IMR-90 (cell line): ENCODE measurements around the gene IWS1. TPM values are rescaled to one million over a fixed set of nuclear protein-coding genes. Genes with fewer than 3 reads are reported as not detected.

Experiments
- ATAC-seq: fragments of 200-7000 bp; cut with Tn5 transposase; 2 replicates; pipeline ENCODE4 v1.9.1; 2020; ENCODE audit warnings: low read depth, mild to moderate bottlenecking, moderate library complexity
- BruUV-seq: library from RNA; stranded (reverse); fragments of 400-500 nt; replicated peaks from 2 replicates; lab custom pipeline; 2021; lab: Mats Ljungman, UMichigan
- CTCF ChIA-PET: fragments of 300-600 bp; formaldehyde crosslinking; extraction: SDS; loops from one replicate; lab custom pipeline; 2021; ENCODE audit warnings: antibody characterized with exemption; lab: Yijun Ruan, JAX
- POLR2A ChIA-PET: fragments of 300-600 bp; sonication (Branson Sonifier 250); formaldehyde crosslinking; loops from one replicate; lab custom pipeline; 2022; ENCODE audit warnings: antibody characterized with exemption; ENCODE audit not compliant: unreplicated experiment; lab: Charles Lee
- DNase-seq: peaks from one replicate; pipeline ENCODE4 v3.0.0; 2013
- H2AFZ ChIP-seq: replicated peaks from 2 replicates; pipeline ENCODE3; 2013; ENCODE audit warnings: low read length, mild to moderate bottlenecking; ENCODE audit not compliant: poor library complexity
- H2AK5ac ChIP-seq: 2 replicates; pipeline ENCODE4 v1.6.1; 2013; ENCODE audit warnings: low read depth, low read length, inconsistent platforms
- H2AK9ac ChIP-seq: replicated peaks from 2 replicates; pipeline ENCODE3; 2013; ENCODE audit warnings: mild to moderate bottlenecking, low read depth, low read length, moderate library complexity; ENCODE audit not compliant: poor library complexity
- H2BK120ac ChIP-seq: 2 replicates; pipeline ENCODE4 v1.6.1; 2013; ENCODE audit warnings: low read depth, low read length, inconsistent platforms
- H2BK15ac ChIP-seq: 3 replicates; pipeline ENCODE4 v1.6.1; 2013; ENCODE audit warnings: low read depth, low read length, inconsistent platforms
- H2BK20ac ChIP-seq: 2 replicates; pipeline ENCODE4 v1.6.1; 2013; ENCODE audit warnings: low read depth, mild to moderate bottlenecking, inconsistent platforms, low read length, moderate library complexity
- H2BK5ac ChIP-seq: 2 replicates; pipeline ENCODE4 v1.6.1; 2013; ENCODE audit warnings: mild to moderate bottlenecking, low read depth, low read length, inconsistent platforms; ENCODE audit not compliant: poor library complexity, severe bottlenecking
- H3K14ac ChIP-seq: replicated peaks from 2 replicates; pipeline ENCODE4 v1.6.1; 2013; ENCODE audit warnings: low read depth, low read length, inconsistent platforms
- H3K18ac ChIP-seq: 2 replicates; pipeline ENCODE4 v1.6.1; 2013; ENCODE audit warnings: low read depth, low read length, control low read depth
- H3K23ac ChIP-seq: 2 replicates; pipeline ENCODE4 v1.6.1; 2013; ENCODE audit warnings: low read depth, low read length, inconsistent platforms
- H3K27ac ChIP-seq: 2 replicates; pipeline ENCODE4 v1.5.1; 2013; ENCODE audit warnings: mild to moderate bottlenecking, control low read depth, low read length; ENCODE audit not compliant: insufficient read depth
- H3K27me3 ChIP-seq: 2 replicates; pipeline ENCODE4 v1.6.1; 2013; ENCODE audit warnings: low read length; ENCODE audit not compliant: control insufficient read depth, insufficient read depth
- H3K36me3 ChIP-seq: 2 replicates; pipeline ENCODE4 v1.6.1; 2013; ENCODE audit warnings: low read length, mixed read lengths; ENCODE audit not compliant: control insufficient read depth, insufficient read depth
- H3K4ac ChIP-seq: 2 replicates; pipeline ENCODE4 v1.6.1; 2013; ENCODE audit warnings: low read depth, low read length, inconsistent platforms
- H3K4me1 ChIP-seq: 2 replicates; pipeline ENCODE4 v1.6.1; 2013; ENCODE audit warnings: low read length, mixed read lengths; ENCODE audit not compliant: control insufficient read depth, insufficient read depth
- H3K4me2 ChIP-seq: 2 replicates; pipeline ENCODE4 v1.6.1; 2013; ENCODE audit warnings: low read depth, mild to moderate bottlenecking, control low read depth, low read length, moderate library complexity
- H3K4me3 ChIP-seq: 2 replicates; pipeline ENCODE4 v1.5.1; 2013; ENCODE audit warnings: low read depth, mild to moderate bottlenecking, control low read depth, low read length, moderate library complexity; ENCODE audit not compliant: insufficient read depth
- H3K56ac ChIP-seq: 2 replicates; pipeline ENCODE4 v1.6.1; 2013; ENCODE audit warnings: low read length, inconsistent platforms; ENCODE audit not compliant: insufficient read depth; ENCODE audit errors: extremely low read depth
- H3K79me1 ChIP-seq, 2 experiments: 2 replicates each; pipeline ENCODE4 v1.6.1; 2013; ENCODE audit warnings: low read length in 2 of 2, inconsistent platforms in 1 of 2, low read depth in 1 of 2
- H3K9ac ChIP-seq: 2 replicates; pipeline ENCODE4 v1.6.1; 2013; ENCODE audit warnings: low read depth, low read length, control low read depth
- H3K9me1 ChIP-seq: 2 replicates; pipeline ENCODE4 v1.6.1; 2013; ENCODE audit warnings: low read length, inconsistent platforms; ENCODE audit not compliant: insufficient read depth
- H3K9me3 ChIP-seq: 2 replicates; pipeline ENCODE4 v1.6.1; 2013; ENCODE audit warnings: low read length; ENCODE audit not compliant: control insufficient read depth, insufficient read depth
- H4K20me1 ChIP-seq: 2 replicates; pipeline ENCODE4 v1.6.1; 2013; ENCODE audit warnings: low read length, inconsistent platforms; ENCODE audit not compliant: insufficient read depth
- H4K5ac ChIP-seq: 2 replicates; pipeline ENCODE4 v1.6.1; 2013; ENCODE audit warnings: mild to moderate bottlenecking, low read depth, low read length, control low read depth
- H4K8ac ChIP-seq, 2 experiments: 2 replicates each; pipeline ENCODE4 v1.6.1; 2013; ENCODE audit warnings: low read depth in 2 of 2, low read length in 2 of 2, control low read depth in 1 of 2, inconsistent platforms in 1 of 2
- H4K91ac ChIP-seq: 2 replicates; pipeline ENCODE4 v1.6.1; 2013; ENCODE audit warnings: low read depth, low read length, inconsistent platforms; ENCODE audit not compliant: insufficient read depth
- BHLHE40 ChIP-seq: fragments of 150-350 bp; IDR thresholded peaks from 2 replicates; pipeline ENCODE4 v1.6.1; 2016; ENCODE audit warnings: mild to moderate bottlenecking, low read depth, low read length
- CHD1 ChIP-seq: IDR thresholded peaks from 2 replicates; pipeline ENCODE4 v1.6.1; 2012; ENCODE audit warnings: low read depth, low read length, improper control_type of control experiment
- ELK1 ChIP-seq: fragments of 150-350 bp; IDR thresholded peaks from 2 replicates; pipeline ENCODE4 v1.6.1; 2016; ENCODE audit warnings: low read depth, mild to moderate bottlenecking, low read length, moderate library complexity, borderline replicate concordance
- FOS ChIP-seq: fragments of 150-350 bp; IDR thresholded peaks from 2 replicates; pipeline ENCODE4 v1.6.1; 2016; ENCODE audit warnings: low read depth, low read length
- MAZ ChIP-seq: IDR thresholded peaks from 2 replicates; pipeline ENCODE4 v1.6.1; 2012; ENCODE audit warnings: low read depth, mild to moderate bottlenecking, low read length, improper control_type of control experiment, moderate library complexity, borderline replicate concordance
- NFE2L2 ChIP-seq: fragments of 150-350 bp; IDR thresholded peaks from 2 replicates; pipeline ENCODE4 v1.6.1; 2016; ENCODE audit warnings: low read depth, mild to moderate bottlenecking, low read length
- RAD21 ChIP-seq: IDR thresholded peaks from 2 replicates; pipeline ENCODE4 v1.6.1; 2012; ENCODE audit warnings: low read length, improper control_type of control experiment
- RCOR1 ChIP-seq: IDR thresholded peaks from 2 replicates; pipeline ENCODE4 v1.6.1; 2012; ENCODE audit warnings: mild to moderate bottlenecking, low read length, improper control_type of control experiment; ENCODE audit not compliant: insufficient replicate concordance
- WGBS, 2 experiments: methylation state at CpG; one replicate each; pipeline versions ENCODE4 v1.1.5 to v1.1.7; 2013; ENCODE audit warnings: missing lambda C conversion rate in 2 of 2; ENCODE audit not compliant: insufficient read length in 1 of 2; ENCODE audit errors: extremely low coverage in 2 of 2; 5-methylcytosine and 5-hydroxymethylcytosine counted together
- dilution Hi-C: fragments of 300-500 bp; cut with HindIII; formaldehyde crosslinking; loops from one replicate; pipeline ENCODE4 v1.14.3; 2018; ENCODE audit warnings: low sequenced_read_pairs; ENCODE audit not compliant: unreplicated experiment
- in situ Hi-C: fragments of 300-500 bp; cut with MboI; formaldehyde crosslinking; loops from 3 replicates; pipeline ENCODE4 v1.14.3; 2019; ENCODE audit warnings: low sequenced_read_pairs, inconsistent platforms, mixed read lengths
- intact Hi-C: fragments of 100-400 bp; cut with micrococcal nuclease; formaldehyde crosslinking; loops from 2 replicates; pipeline ENCODE4 v1.10.0; 2022
- polyA plus RNA-seq, 3 experiments: library from polyadenylated mRNA; depleted of rRNA; stranded (reverse); fragments of >200 nt; gene quantifications; 2 replicates each; pipeline ENCODE4 v1.2.3, GENCODE V29; 2012; ENCODE audit warnings: low replicate concordance in 1 of 3
- total RNA-seq: library from RNA; depleted of rRNA; stranded (reverse); fragments of >200 nt; gene quantifications from 2 replicates; pipeline ENCODE4 v1.2.3, GENCODE V29; 2012

The IWS1 gene
- total and polyA plus RNA-seq, 2 of the 4 experiments (the other 2 are of a cell fraction) = 31.5 to 52.5 TPM

GRCh38 chr2:127469051-127469450 lies 57.2 kb downstream of the IWS1 start:
- CTCF ChIA-PET = no interaction called here
- H4K20me1 ChIP-seq = no peaks in the 10 kb centered on the region

More at GRCh38 chr2:127469051-127469450, 57.2 kb downstream of the IWS1 start:
- no peaks in the 10 kb centered on the region for H3K9me3 ChIP-seq
- no peak overlapping the region for H3K9ac ChIP-seq
- H3K27me3 ChIP-seq = no peaks in the 10 kb centered on the region
- TF ChIP-seq ELK1 (no peak), FOS (no peak), NFE2L2 (no peak), MAZ (no peak), RCOR1 (no peak), CHD1 (no peak), BHLHE40 (no peak), RAD21 (no peak)
- dilution Hi-C loops (no loop called here), in situ Hi-C loops (no loop called here), intact Hi-C loops (no loop called here)
- POLR2A ChIA-PET = no interaction called here
- H4K5ac ChIP-seq = no peak overlapping the region
- no peak for ATAC-seq
- H3K4me1 ChIP-seq = 0 out of 2 replicates have a peak, but pooled peaks cover 1% of the 10 kb centered on the region
- no peak overlapping the region for H4K91ac ChIP-seq
- H2BK20ac ChIP-seq = no peak overlapping the region
- no peak overlapping the region for H3K4ac ChIP-seq
- H2BK15ac ChIP-seq = no peak overlapping the region
- no TSS peak for BruUV-seq
- no peak overlapping the region for H2BK120ac ChIP-seq
- H3K14ac ChIP-seq = no peak overlapping the region
- H4K8ac ChIP-seq = no peak overlapping the region
- no peak overlapping the region for H3K18ac ChIP-seq
- H2AK5ac ChIP-seq = no peak overlapping the region
- no peak overlapping the region for H3K56ac ChIP-seq
- no peak overlapping the region for H3K27ac ChIP-seq
- H2BK5ac ChIP-seq = no peak overlapping the region
- no peak overlapping the region for H3K23ac ChIP-seq
- H3K79me1 ChIP-seq = no peaks in the 10 kb centered on the region
- DNase-seq = no peak
- 86% methylated on average over 1 of the region's 8 CpGs; no CpG with 5 or more reads in 1 of the 2 experiments for WGBS, 2 experiments
- peaks cover 3% of the 10 kb centered on the region for H3K36me3 ChIP-seq
- no peak overlapping the region for H2AK9ac ChIP-seq
- H2AFZ ChIP-seq = no peak overlapping the region
- peaks cover 4% of the 10 kb centered on the region; the same call in 1 of the 2 replicates for H3K9me1 ChIP-seq
- H3K4me3 ChIP-seq = no peak overlapping the region
- H3K4me2 ChIP-seq = no peak overlapping the region
